GM12872 (cell line): Measurements from ENCODE around the gene TBX18.

ENCODE experiments used
- CTCF ChIP-seq: IDR thresholded peaks from 3 replicates; pipeline ENCODE4 v1.5.1; 2011; ENCODE audit warnings: low read depth, mild to moderate bottlenecking, low read length, moderate library complexity; ENCODE audit not compliant: insufficient read depth

The TBX18 gene

GRCh38 chr6:84718038-84718955 lies 46.1 kb downstream of the TBX18 start:
- TF ChIP-seq CTCF = no peak

GRCh38 chr6:84709121-84709520 lies 55.3 kb downstream of the TBX18 start:
- TF ChIP-seq CTCF = no peak

GRCh38 chr6:84707171-84707570 lies 57.2 kb downstream of the TBX18 start:
- TF ChIP-seq CTCF = no peak

- no peak for TF ChIP-seq CTCF
Measured at GRCh38 chr6:84696166-84696565, 68.2 kb downstream of the TBX18 start.

GRCh38 chr6:84691978-84692623 lies 72.3 kb downstream of the TBX18 start:
- no peak for TF ChIP-seq CTCF

GRCh38 chr6:84688141-84688873 lies 76.1 kb downstream of the TBX18 start:
- TF ChIP-seq CTCF = no peak

- TF ChIP-seq CTCF = no peak
Measured at GRCh38 chr6:84687431-84687830, 77.0 kb downstream of the TBX18 start.
